Gastrocnemius medialis (tissue), 4 donors: Measurements from ENCODE around the gene JAKMIP1. TPM values are rescaled to one million over a fixed set of nuclear protein-coding genes. Genes with fewer than 3 reads are reported as not detected.

ENCODE experiments used
- ATAC-seq, 2 donors: fragments of 150-250 bp; one replicate each; pipeline ENCODE4 v1.9.1; 2016
- DNase-seq, 2 donors: peaks; one replicate each; pipeline ENCODE4 v3.0.0-alpha.2; 2019
- H3K27ac ChIP-seq, 4 donors: fragments of 200-600 bp; sonication (generic); 1 replicate in 1 of 4; 2 replicates in 3 of 4; pipeline ENCODE4 v1.5.1; 2016 to 2018; ENCODE audit warnings: mild to moderate bottlenecking in 2 of 4, moderate library complexity in 1 of 4
- H3K27me3 ChIP-seq, 3 donors: fragments of 200-600 bp; sonication (generic) in 2 of 3; 1 replicate in 1 of 3; 2 replicates in 2 of 3; pipeline versions ENCODE4 v1.5.1 to v1.6.0; 2016 to 2019; ENCODE audit warnings: mild to moderate bottlenecking in 1 of 3, moderate library complexity in 1 of 3
- H3K36me3 ChIP-seq, 2 donors: fragments of 200-600 bp; sonication (generic) in 1 of 2; one replicate each; pipeline ENCODE4 v1.5.1; 2017 to 2018
- H3K4me1 ChIP-seq, 2 donors: fragments of 200-600 bp; sonication (generic) in 1 of 2; one replicate each; pipeline ENCODE4 v1.5.1; 2016 to 2017; ENCODE audit warnings: mild to moderate bottlenecking in 2 of 2
- H3K4me3 ChIP-seq, 4 donors: fragments of 200-600 bp; sonication (generic) in 3 of 4; 1 replicate in 1 of 4; 2 replicates in 3 of 4; pipeline ENCODE4 v1.5.1; 2016 to 2019; ENCODE audit warnings: mild to moderate bottlenecking in 2 of 4
- H3K9me3 ChIP-seq, 3 donors: fragments of 200-600 bp; sonication (generic) in 2 of 3; 1 replicate in 1 of 3; 2 replicates in 2 of 3; pipeline ENCODE4 v1.5.1; 2016 to 2019
- CTCF ChIP-seq, 5 experiments: fragments of 450-650 bp in 3 of 5; fragments of 200-600 bp in 2 of 5; sonication (generic) in 2 of 5; IDR thresholded peaks in 4 of 5; conservative IDR thresholded peaks in 1 of 5; 1 replicate in 4 of 5; 2 replicates in 1 of 5; pipeline ENCODE4 v1.5.1; 2016 to 2019; ENCODE audit warnings: antibody characterized with exemption in 5 of 5, mild to moderate bottlenecking in 3 of 5, moderate library complexity in 3 of 5
- POLR2A ChIP-seq, 2 donors: fragments of 450-650 bp; IDR thresholded peaks; one replicate each; pipeline ENCODE4 v1.6.1; 2017; ENCODE audit warnings: antibody characterized with exemption in 2 of 2, mild to moderate bottlenecking in 2 of 2, moderate library complexity in 2 of 2
- in situ Hi-C, 4 donors: fragments of 200-750 bp; cut with MboI; loops; one replicate each; pipeline versions ENCODE4 v1.15.0 to v1.8.0; 2017; ENCODE audit warnings: low sequenced_read_pairs in 4 of 4
- intact Hi-C: fragments of 100-400 bp; cut with DNase I; formaldehyde crosslinking; loops from one replicate; pipeline ENCODE4 v1.15.1; 2023; ENCODE audit warnings: low total_unique reads
- total RNA-seq, 4 donors: library from RNA; depleted of rRNA; stranded (reverse); fragments of >200 nt; gene quantifications; one replicate each; pipeline versions ENCODE4 v1.1.0 to v1.2.3, GENCODE V29; 2016

JAKMIP1 gene
- total RNA-seq, 4 donors from 2014 or later, result 0.62 TPM; not detected in 3

GRCh38 chr4:6011271-6011671, 189.1 kb downstream of the JAKMIP1 start:
- TF ChIP-seq CTCF (IDR thresholded peaks at IDR 0.05 in 4 of 5, conservative IDR thresholded peaks at IDR 0.05 in 1 of 5), result no peak
- TF ChIP-seq POLR2A (IDR thresholded peaks at IDR 0.05), result no peak
- in situ Hi-C loops, result no loop called here
- no peaks in the 10 kb centered on the region for H3K9me3 ChIP-seq
- H3K36me3 ChIP-seq, result no peaks in the 10 kb centered on the region
- no peaks in the 10 kb centered on the region for H3K4me1 ChIP-seq
- peaks cover 0 to 8% (median 5%) of the 10 kb centered on the region in 3 donors for H3K27me3 ChIP-seq
- ATAC-seq (no peak), DNase-seq (no peak)
- no peak overlapping the region for H3K27ac ChIP-seq
- intact Hi-C loops, result no loop called here
- no peak overlapping the region for H3K4me3 ChIP-seq

- no peaks in the 10 kb centered on the region for H3K9me3 ChIP-seq
- intact Hi-C loops (no loop called here), in situ Hi-C loops (no loop called here)
- no peak overlapping the region for H3K27ac ChIP-seq
- DNase-seq, result no peak
- no peak for ATAC-seq
- H3K4me3 ChIP-seq, result no peak overlapping the region
- H3K4me1 ChIP-seq, result no peaks in the 10 kb centered on the region
- TF ChIP-seq CTCF (IDR thresholded peaks at IDR 0.05 in 4 of 5, conservative IDR thresholded peaks at IDR 0.05 in 1 of 5) (no peak), POLR2A (IDR thresholded peaks at IDR 0.05) (no peak)
- peaks cover 0 to 8% (median 8%) of the 10 kb centered on the region in 3 donors for H3K27me3 ChIP-seq
- H3K36me3 ChIP-seq, result no peaks in the 10 kb centered on the region
Observed at GRCh38 chr4:6010789-6011188, 189.6 kb downstream of the JAKMIP1 start.

GRCh38 chr4:6009452-6009851, 190.9 kb downstream of the JAKMIP1 start:
- Histone ChIP-seq H3K36me3 (no peaks in the 10 kb centered on the region), H3K27me3 (peaks cover 0 to 8% (median 8%) of the 10 kb centered on the region in 3 donors), H3K9me3 (no peaks in the 10 kb centered on the region), H3K4me1 (no peaks in the 10 kb centered on the region), H3K4me3 (no peak overlapping the region), H3K27ac (no peak overlapping the region)
- intact Hi-C loops, result no loop called here
- in situ Hi-C loops, result no loop called here
- DNase-seq (no peak), ATAC-seq (no peak)
- TF ChIP-seq CTCF (IDR thresholded peaks at IDR 0.05 in 4 of 5, conservative IDR thresholded peaks at IDR 0.05 in 1 of 5), result no peak
- no peak for TF ChIP-seq POLR2A (IDR thresholded peaks at IDR 0.05)

GRCh38 chr4:6008766-6009385, 191.5 kb downstream of the JAKMIP1 start:
- Histone ChIP-seq H3K9me3 (no peaks in the 10 kb centered on the region), H3K4me1 (no peaks in the 10 kb centered on the region), H3K36me3 (no peaks in the 10 kb centered on the region), H3K27ac (no peak overlapping the region), H3K27me3 (peaks cover 0 to 8% (median 8%) of the 10 kb centered on the region in 3 donors), H3K4me3 (no peak overlapping the region)
- intact Hi-C loops, result no loop called here
- in situ Hi-C loops, result no loop called here
- DNase-seq (no peak), ATAC-seq (no peak)
- TF ChIP-seq CTCF (IDR thresholded peaks at IDR 0.05 in 4 of 5, conservative IDR thresholded peaks at IDR 0.05 in 1 of 5) (no peak), POLR2A (IDR thresholded peaks at IDR 0.05) (no peak)

GRCh38 chr4:6008092-6008551, 192.2 kb downstream of the JAKMIP1 start:
- intact Hi-C loops, result no loop called here

More at GRCh38 chr4:6008092-6008551, 192.2 kb downstream of the JAKMIP1 start:
- Histone ChIP-seq H3K27me3 (peaks cover 0 to 8% (median 8%) of the 10 kb centered on the region in 3 donors), H3K27ac (no peak overlapping the region), H3K4me1 (no peaks in the 10 kb centered on the region), H3K9me3 (no peaks in the 10 kb centered on the region), H3K4me3 (no peak overlapping the region), H3K36me3 (no peaks in the 10 kb centered on the region)
- in situ Hi-C loops, result no loop called here
- ATAC-seq, result no peak
- DNase-seq, result no peak
- TF ChIP-seq POLR2A (IDR thresholded peaks at IDR 0.05) (no peak), CTCF (IDR thresholded peaks at IDR 0.05 in 4 of 5, conservative IDR thresholded peaks at IDR 0.05 in 1 of 5) (no peak)
